Neural progenitor cell (in vitro differentiated cells): Measurements from ENCODE around the gene BBX.

Experiments used
- EZH2 ChIP-seq: fragments of 200-600 bp; sonication (generic); IDR thresholded peaks from 2 replicates; pipeline ENCODE4 v1.6.1; 2017; ENCODE audit warnings: antibody characterized with exemption, mild to moderate bottlenecking, moderate library complexity
- EZH2phosphoT487 ChIP-seq: fragments of 200-600 bp; sonication (generic); IDR thresholded peaks from 2 replicates; pipeline ENCODE4 v1.6.1; 2017; ENCODE audit warnings: antibody characterized with exemption
- TF ChIP-seq, protein P1 (sequence below): fragments of 200-600 bp; sonication (generic); IDR thresholded peaks from 2 replicates; pipeline ENCODE4 v1.5.1; 2017; ENCODE audit warnings: antibody characterized with exemption, mild to moderate bottlenecking

DNA sequence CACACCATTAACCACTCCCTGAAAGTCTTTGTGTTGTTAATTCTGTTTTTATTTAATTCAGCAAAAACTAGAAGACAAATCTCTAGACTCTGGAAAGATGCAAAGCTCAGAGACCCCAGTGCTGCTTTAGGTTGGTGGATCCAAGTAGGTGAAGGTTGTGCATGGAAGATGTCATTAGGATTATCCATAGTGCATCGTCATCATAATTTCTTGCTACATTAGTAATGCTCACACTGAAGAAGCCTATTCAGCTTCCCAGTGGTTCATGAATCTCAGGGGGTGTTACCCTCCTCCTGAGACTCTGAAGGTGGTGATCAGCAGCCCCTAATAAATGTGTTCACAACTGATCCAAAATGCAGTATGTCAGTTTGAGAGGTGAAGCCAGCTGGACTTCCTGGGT, 295.3 kb downstream of the BBX start:
- TF ChIP-seq, protein P1, sequence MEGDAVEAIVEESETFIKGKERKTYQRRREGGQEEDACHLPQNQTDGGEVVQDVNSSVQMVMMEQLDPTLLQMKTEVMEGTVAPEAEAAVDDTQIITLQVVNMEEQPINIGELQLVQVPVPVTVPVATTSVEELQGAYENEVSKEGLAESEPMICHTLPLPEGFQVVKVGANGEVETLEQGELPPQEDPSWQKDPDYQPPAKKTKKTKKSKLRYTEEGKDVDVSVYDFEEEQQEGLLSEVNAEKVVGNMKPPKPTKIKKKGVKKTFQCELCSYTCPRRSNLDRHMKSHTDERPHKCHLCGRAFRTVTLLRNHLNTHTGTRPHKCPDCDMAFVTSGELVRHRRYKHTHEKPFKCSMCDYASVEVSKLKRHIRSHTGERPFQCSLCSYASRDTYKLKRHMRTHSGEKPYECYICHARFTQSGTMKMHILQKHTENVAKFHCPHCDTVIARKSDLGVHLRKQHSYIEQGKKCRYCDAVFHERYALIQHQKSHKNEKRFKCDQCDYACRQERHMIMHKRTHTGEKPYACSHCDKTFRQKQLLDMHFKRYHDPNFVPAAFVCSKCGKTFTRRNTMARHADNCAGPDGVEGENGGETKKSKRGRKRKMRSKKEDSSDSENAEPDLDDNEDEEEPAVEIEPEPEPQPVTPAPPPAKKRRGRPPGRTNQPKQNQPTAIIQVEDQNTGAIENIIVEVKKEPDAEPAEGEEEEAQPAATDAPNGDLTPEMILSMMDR: no peak
- TF ChIP-seq EZH2phosphoT487: no peak
- TF ChIP-seq EZH2: no peak
